Right renal cortex interstitium (tissue), 3 donors: ENCODE measurements around the gene TRAF3. TPM values are rescaled to one million over a fixed set of nuclear protein-coding genes. Genes with fewer than 3 reads are reported as not detected.
"Not testable (repeated sequence)": the region's sequence is repeated elsewhere in the genome, so short reads cannot be mapped to it uniquely, and the experiment has no call there.

Experiments used
- DNase-seq, 3 donors: peaks; one replicate each; pipeline ENCODE4 v3.0.0-alpha.2; 2013; ENCODE audit warnings: low read depth in 3 of 3, low spot score in 2 of 3
- polyA plus RNA-seq, 3 donors: library from polyadenylated mRNA; unstranded; fragments of 120-200 nt; gene quantifications; one replicate each; pipeline ENCODE4 v1.2.1, GENCODE V29; 2013; ENCODE audit not compliant: insufficient read length in 3 of 3

The TRAF3 gene
- polyA plus RNA-seq, 3 donors, result 15.9 to 17.1 (median 16.7) TPM

GRCh38 chr14:102825307-102826095, 48.3 kb downstream of the TRAF3 start:
- no peak for DNase-seq

GRCh38 chr14:102826161-102826560, 48.9 kb downstream of the TRAF3 start:
- no peak for DNase-seq

DNA sequence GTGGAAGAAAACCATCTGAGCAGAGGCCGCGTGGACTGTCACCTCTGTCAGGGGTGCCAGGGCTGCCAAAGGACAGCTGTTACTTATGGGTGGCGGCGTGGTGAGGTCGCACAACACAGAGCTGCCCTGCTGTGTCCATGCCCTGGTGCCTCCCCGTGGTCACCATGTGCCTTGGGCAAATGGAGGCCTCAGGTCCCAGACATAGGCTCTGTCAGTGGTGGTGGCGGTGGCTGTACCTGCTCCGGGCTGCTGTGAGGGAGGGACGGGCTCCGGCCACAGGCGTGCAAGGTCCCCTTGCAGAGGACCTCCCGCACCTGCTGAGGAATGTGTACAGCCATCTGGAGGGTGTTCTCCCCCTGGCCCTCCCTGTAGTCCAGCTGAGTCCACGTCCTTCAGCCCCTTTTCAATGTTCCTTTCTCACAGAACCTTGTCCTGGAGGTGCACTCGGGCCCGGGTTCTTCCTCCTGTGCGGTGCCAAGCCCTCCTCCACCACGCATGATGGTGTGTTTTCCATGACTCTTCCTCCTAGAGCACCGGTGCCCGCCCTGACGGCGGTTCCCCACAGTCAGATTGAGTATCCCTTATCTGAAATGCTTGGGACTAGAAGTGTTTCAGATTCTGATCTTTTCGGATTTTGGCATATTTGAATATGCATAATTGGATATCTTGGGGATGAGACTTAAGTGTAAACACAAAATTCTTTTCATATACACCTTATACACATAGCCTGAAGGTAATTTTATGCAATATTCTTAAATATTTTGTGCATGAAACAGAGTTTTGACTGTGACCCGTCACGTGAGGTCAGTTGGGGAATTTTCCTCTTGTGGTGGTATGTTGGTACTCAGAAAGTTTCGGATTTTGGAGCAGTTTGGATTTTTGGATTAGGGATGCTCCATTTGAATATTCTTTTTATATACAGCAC, 49.8 kb downstream of the TRAF3 start:
- no peak for DNase-seq

- DNase-seq, result no peak
Measured at GRCh38 chr14:102827716-102828115, 50.5 kb downstream of the TRAF3 start.

DNA sequence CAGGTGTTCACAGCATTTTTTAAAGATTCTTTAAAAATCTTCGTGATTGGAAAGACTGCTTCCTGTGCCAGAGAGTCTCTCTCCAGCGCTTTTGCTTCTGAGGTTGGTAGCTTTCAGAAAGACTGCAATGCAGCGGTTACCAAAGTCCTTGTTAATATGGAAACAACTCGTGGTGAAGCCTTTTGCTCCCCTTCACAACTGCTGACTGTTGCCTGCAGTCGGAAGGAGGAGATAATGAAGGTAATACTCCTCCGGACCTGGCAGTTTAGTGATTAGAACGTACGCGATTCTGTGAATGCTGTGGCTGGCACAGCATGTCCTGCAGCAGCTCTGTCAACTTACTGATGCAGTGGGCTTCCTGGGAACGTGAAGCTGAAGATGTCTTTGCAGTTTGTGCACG, 50.9 kb downstream of the TRAF3 start:
- no peak for DNase-seq

GRCh38 chr14:102829016-102829548, 51.8 kb downstream of the TRAF3 start:
- DNase-seq, result peak; percentile 56 to 74 (median 69)

DNA sequence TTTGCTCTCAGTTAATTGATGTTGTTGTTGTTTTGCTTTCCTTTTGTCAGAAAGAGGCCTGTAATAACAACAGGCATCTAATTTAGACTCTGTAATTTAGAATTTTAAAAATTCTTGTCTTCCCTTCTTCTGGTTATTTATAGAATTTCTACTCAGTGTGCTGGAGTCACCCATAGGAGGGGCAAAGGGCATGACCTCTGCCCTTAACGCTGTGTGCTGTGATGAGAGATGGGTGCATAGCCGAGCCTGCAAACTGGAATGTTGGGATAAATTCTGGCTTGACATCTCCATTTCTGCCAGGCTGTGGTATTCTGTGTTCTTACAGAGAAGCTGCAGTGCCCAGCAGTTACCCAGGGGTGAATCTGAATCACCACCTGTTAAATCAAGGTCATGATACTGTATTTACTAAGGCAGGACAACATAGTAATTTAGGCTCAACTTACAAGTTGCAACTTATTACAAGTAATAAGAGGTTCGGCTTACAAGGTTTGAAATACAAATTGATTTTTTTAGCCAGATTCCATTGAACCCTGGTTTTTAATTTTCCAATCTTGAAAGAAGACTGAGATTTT, 53.3 kb downstream of the TRAF3 start:
- no peak for DNase-seq

GRCh38 chr14:102831163-102831804, 54.0 kb downstream of the TRAF3 start:
- no peak for DNase-seq

DNA sequence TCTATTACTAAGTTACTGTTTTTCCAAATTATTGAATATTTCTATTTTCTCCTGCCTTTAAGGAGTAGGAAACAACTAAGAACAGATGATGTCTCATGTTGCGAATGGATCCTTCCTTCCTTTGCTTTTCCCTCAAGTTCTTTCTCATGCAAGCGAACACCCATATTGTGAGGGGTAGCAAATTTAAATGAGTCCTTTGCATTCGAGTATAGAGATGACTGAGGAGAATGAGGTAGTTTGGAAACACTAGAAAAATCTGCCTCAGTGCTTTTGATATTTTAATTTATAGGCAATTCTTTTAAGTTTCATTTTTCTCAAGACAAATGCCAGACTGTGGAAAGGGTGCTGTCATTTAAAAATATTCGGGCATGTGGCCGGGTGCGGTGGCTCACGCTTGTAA, 56.1 kb downstream of the TRAF3 start:
- no peak for DNase-seq

GRCh38 chr14:102833991-102834390, 56.7 kb downstream of the TRAF3 start:
- no peak for DNase-seq

DNA sequence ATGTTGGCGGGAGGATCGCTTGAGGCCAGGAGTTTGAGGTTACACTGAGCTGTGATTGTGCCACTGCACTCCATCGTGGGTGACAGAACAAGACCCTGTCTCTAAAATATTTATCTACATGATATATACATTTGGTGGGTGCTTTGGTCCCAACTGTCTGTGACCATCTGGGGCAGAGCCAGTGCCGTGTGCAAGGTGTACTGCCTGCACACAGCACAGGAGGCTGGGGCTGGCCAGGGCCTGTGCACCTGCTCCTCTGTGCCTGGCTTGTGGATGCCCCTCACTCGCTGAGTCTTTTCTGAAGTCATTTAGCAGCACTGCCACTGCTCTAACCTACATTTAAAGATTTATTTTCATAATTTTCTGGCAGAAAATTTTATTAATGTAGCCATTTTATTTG, 58.7 kb downstream of the TRAF3 start:
- DNase-seq, result no peak

DNA sequence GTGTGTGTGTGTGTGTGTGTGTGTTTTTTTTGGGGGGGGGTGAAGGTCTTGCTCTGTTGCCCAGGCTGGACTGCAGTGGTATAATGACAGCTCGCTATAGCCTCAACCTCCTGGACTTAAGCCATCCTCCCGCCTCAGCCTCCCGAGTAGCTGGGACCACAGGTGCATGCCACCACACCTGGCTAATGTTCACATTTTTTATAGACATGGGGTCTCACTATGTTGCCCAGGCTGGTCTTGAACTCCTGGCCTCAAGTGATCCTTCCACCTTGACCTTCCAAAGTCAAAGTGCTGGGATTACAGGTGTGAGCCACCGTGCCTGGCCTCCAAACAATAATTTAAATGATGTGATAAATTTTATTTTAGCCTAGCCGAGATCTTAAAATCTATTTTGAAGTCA, 59.9 kb downstream of the TRAF3 start:
- not testable (repeated sequence) for DNase-seq

DNA sequence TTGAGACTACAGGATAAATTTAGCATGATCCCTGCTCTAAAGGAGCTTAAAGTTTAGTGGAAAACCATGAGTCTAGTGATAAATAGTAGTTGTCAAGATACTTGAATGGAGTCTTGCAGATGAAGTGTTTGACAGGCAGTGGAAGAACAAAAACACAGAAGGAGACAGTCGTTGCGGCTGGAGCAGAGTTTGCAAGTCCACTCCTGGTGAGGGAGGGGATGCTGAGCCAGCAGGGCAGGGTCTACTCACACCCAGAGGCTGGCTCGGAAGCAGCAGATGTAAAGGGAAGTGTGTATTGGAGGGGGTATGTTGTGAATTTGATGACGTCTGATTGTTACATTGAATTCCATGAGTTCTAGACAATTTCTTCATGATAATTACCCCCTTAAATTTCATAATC, 61.3 kb downstream of the TRAF3 start:
- no peak for DNase-seq

DNA sequence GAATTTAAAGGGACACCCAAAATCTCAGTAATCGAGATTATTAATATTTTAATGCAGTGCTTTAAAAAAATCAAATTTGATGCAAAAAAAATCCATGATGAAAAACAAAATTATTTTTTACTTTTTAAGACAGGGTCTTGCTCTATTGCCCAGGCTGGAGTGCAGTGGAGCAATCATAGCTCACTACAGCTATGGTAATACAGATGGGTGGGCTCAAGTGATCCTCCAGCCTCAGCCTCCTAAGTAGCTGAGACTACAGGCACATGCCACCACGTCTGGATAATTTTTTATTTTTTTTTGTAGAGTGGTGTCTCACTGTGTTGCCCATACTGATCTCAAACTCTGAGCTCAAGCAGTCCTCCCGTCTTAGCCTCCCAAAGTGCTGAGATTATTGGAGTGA, 62.9 kb downstream of the TRAF3 start:
- no peak for DNase-seq

GRCh38 chr14:102840771-102841528, 63.7 kb downstream of the TRAF3 start:
- no peak for DNase-seq

DNA sequence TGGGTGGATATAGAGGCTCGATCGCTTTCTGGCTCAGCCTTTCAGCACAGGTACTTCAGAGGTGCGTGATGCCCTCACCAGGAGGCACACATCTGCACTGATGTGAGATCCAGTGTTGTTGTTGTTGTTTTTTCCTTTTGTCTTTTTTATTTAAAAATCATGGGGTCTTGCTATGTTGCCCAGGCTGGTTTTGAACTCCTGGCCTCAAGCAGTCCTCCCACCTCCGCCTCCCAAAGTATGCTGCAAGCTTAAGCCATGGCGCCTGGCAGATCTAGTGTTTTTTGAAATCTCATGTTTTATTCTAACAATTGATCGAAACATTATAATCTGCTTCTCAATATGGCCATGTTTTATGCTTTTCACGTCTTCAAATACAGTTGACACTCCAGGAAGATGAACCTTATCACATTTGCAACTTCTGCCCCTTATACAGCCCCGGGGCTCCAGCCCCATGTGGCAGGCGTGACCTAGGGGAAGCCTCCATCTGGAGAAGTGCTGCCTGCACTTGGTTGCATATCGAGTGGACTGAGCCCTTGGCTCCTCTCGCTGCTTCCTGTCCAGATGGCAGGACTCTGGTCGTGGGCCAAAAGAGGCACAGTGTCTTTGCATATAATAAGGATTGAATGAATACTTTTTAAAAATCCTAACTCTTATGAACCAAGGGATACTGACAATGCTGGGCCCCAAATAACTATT, 71.7 kb downstream of the TRAF3 start:
- DNase-seq, result no peak

GRCh38 chr14:102849526-102850379, 72.5 kb downstream of the TRAF3 start:
- no peak for DNase-seq

DNA sequence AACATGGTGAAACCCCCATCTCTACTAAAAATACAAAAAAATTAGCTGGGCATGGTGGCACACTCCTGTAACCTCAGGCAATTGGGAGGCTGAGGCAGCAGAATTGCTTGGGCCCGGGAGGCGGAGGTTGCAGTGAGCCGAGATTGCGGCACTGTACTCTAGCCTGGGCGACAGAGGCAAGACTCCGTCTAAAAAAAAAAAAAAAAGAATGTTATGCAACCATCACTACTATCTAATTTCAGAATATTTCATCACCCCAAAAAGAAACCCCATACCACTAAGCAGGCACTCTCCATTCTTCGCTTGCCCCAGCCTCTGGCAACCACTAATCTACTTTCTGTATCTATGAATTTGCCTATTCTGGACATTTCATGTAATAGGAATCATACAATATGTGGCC, 76.4 kb downstream of the TRAF3 start:
- no peak for DNase-seq
